ENCODE results near the gene OSGEP. TPM values are rescaled to one million over a fixed set of nuclear protein-coding genes. Genes with fewer than 3 reads are reported as not detected.

The OSGEP gene
- total and polyA plus RNA-seq, 7 donors: 21.0 to 65.6 (median 41.3) TPM

Small RNAs within 50 kb of the gene (small RNA-seq; reads per million reads assigned to genes)
- 0.43 to 3.1 (median 0.66) reads per million in 3 donors for gene RNA5SP382

Other genes starting within 250 kb of the OSGEP start
- not detected for gene OR11H6, start 231.1 kb downstream of the OSGEP start, total RNA-seq
- gene OR11H6, start 231.1 kb downstream of the OSGEP start, polyA plus RNA-seq: not detected
- not detected for gene OR11H7, start 225.8 kb downstream of the OSGEP start, total RNA-seq
- not detected for gene OR11H7, start 225.8 kb downstream of the OSGEP start, polyA plus RNA-seq
- gene OR11H4, start 215.5 kb downstream of the OSGEP start, total RNA-seq: not detected
- gene OR11H4, start 215.5 kb downstream of the OSGEP start, polyA plus RNA-seq: not detected
- gene TTC5, start 148.9 kb downstream of the OSGEP start, total RNA-seq: 10 to 100 TPM in 2 of 4 donors, 1 to 10 TPM in 2; 6.8 to 16.3 (median 10.1) TPM
- 1 to 10 TPM; 3.6 to 6.5 (median 5.3) TPM for gene TTC5, start 148.9 kb downstream of the OSGEP start, polyA plus RNA-seq
- gene CCNB1IP1, start 121.5 kb downstream of the OSGEP start, total RNA-seq: 10 to 100 TPM; 43.2 to 55.8 (median 44.4) TPM
- 10 to 100 TPM; 31.2 to 54.1 (median 44.4) TPM for gene CCNB1IP1, start 121.5 kb downstream of the OSGEP start, polyA plus RNA-seq
- gene PARP2, start 111.2 kb downstream of the OSGEP start, total RNA-seq: 10 to 100 TPM in 3 of 4 donors, 1 to 10 TPM in 1; 7.4 to 14.3 (median 10.6) TPM
- gene PARP2, start 111.2 kb downstream of the OSGEP start, polyA plus RNA-seq: 10 to 100 TPM in 1 of 3 donors, 1 to 10 TPM in 2; 6.0 to 11.8 (median 7.4) TPM
- 10 to 100 TPM; 12.7 to 42.7 (median 19.6) TPM for gene TEP1, start 41.3 kb downstream of the OSGEP start, total RNA-seq
- 10 to 100 TPM; 19.2 to 43.7 (median 22.9) TPM for gene TEP1, start 41.3 kb downstream of the OSGEP start, polyA plus RNA-seq
- 1 to 10 TPM in 1 of 4 donors, under 1 TPM in 3; 0.33 to 1.4 (median 0.62) TPM for gene KLHL33, start 18.6 kb downstream of the OSGEP start, total RNA-seq
- under 1 TPM; 0.23 to 0.60 (median 0.23) TPM for gene KLHL33, start 18.6 kb downstream of the OSGEP start, polyA plus RNA-seq
- gene APEX1, start 414 bp upstream of the OSGEP start, total RNA-seq: 100 to 1,000 TPM; 118 to 181 (median 146) TPM
- gene APEX1, start 414 bp upstream of the OSGEP start, polyA plus RNA-seq: 100 to 1,000 TPM in 1 of 3 donors, 10 to 100 TPM in 2; 84.4 to 150 (median 99.7) TPM
- 10 to 100 TPM; 18.9 to 28.0 (median 22.8) TPM for gene PIP4P1, start 6.6 kb upstream of the OSGEP start, total RNA-seq
- 10 to 100 TPM; 30.3 to 40.9 (median 32.4) TPM for gene PIP4P1, start 6.6 kb upstream of the OSGEP start, polyA plus RNA-seq
- 10 to 100 TPM in 2 of 4 donors, 1 to 10 TPM in 2; 5.5 to 32.3 (median 10.6) TPM for gene PNP, start 14.6 kb upstream of the OSGEP start, total RNA-seq
- 100 to 1,000 TPM in 2 of 3 donors, 10 to 100 TPM in 1; 60.7 to 121 (median 104) TPM for gene PNP, start 14.6 kb upstream of the OSGEP start, polyA plus RNA-seq
- gene RNASE10, start 50.7 kb upstream of the OSGEP start, total RNA-seq: not detected
- gene RNASE10, start 50.7 kb upstream of the OSGEP start, polyA plus RNA-seq: under 1 TPM in 1 of 3 donors, not detected in 2; 0.12 TPM
- not detected for gene RNASE9, start 106.2 kb upstream of the OSGEP start, total RNA-seq
- gene RNASE9, start 106.2 kb upstream of the OSGEP start, polyA plus RNA-seq: not detected
- not detected for gene RNASE11, start 133.2 kb upstream of the OSGEP start, total RNA-seq
- not detected for gene RNASE11, start 133.2 kb upstream of the OSGEP start, polyA plus RNA-seq
- not detected for gene RNASE12, start 136.6 kb upstream of the OSGEP start, total RNA-seq
- gene RNASE12, start 136.6 kb upstream of the OSGEP start, polyA plus RNA-seq: not detected
- gene OR6S1, start 186.9 kb upstream of the OSGEP start, total RNA-seq: not detected
- gene OR6S1, start 186.9 kb upstream of the OSGEP start, polyA plus RNA-seq: not detected
- 100 to 1,000 TPM in 1 of 4 donors, 10 to 100 TPM in 3; 44.0 to 138 (median 65.5) TPM for gene RNASE4, start 229.7 kb upstream of the OSGEP start, total RNA-seq
- gene RNASE4, start 229.7 kb upstream of the OSGEP start, polyA plus RNA-seq: 10 to 100 TPM; 11.4 to 46.3 (median 15.5) TPM
- gene ANG, start 234.0 kb upstream of the OSGEP start, total RNA-seq: 10 to 100 TPM; 13.3 to 44.4 (median 19.0) TPM
- 10 to 100 TPM; 15.5 to 28.3 (median 22.2) TPM for gene ANG, start 234.0 kb upstream of the OSGEP start, polyA plus RNA-seq

Data from sigmoid colon (tissue), 7 donors.